Smooth muscle cell of the pulmonary artery (primary cell): ENCODE measurements around the gene TNFSF13B. TPM values are rescaled to one million over a fixed set of nuclear protein-coding genes. Genes with fewer than 3 reads are reported as not detected.

Experiments
- total RNA-seq: library from RNA; depleted of rRNA; stranded (reverse); fragments of >200 nt; gene quantifications from 2 replicates; pipeline ENCODE4 v1.2.3, GENCODE V29; 2014

The TNFSF13B gene
- total RNA-seq, result 4.3 and 8.2 TPM in 2 replicates

GRCh38 chr13:108269601-108270328 lies at the start of gene TNFSF13B:
TNFSF13B (plus strand) TSS chr13:108269718; CDS start chr13:108269896, 178 bp downstream.

Other genes starting within 250 kb of the TNFSF13B start
- gene LIG4, start 54.2 kb upstream of the TNFSF13B start, total RNA-seq, result 10.9 and 11.7 TPM in 2 replicates
- gene ABHD13, start 51.3 kb upstream of the TNFSF13B start, total RNA-seq, result 5.9 and 7.3 TPM in 2 replicates